Measurements from ENCODE around the gene NCOA1.
"Not testable (repeated sequence)": the region's sequence is repeated elsewhere in the genome, so short reads cannot be mapped to it uniquely, and the experiment has no call there.

NCOA1 gene

GRCh38 chr2:24577481-24577880 lies 86.4 kb downstream of the NCOA1 start:
- no peak for DNase-seq (ENCODE audit: low read depth in 3 of 3)

GRCh38 chr2:24579053-24579803 lies 88.2 kb downstream of the NCOA1 start:
- DNase-seq (ENCODE audit: low read depth in 3 of 3), result no peak

- DNase-seq (ENCODE audit: low read depth in 3 of 3), result no peak
Observed at GRCh38 chr2:24580561-24580960, 89.5 kb downstream of the NCOA1 start.

GRCh38 chr2:24581971-24582370 lies 90.9 kb downstream of the NCOA1 start:
- DNase-seq (ENCODE audit: low read depth in 3 of 3), result not testable (repeated sequence)

GRCh38 chr2:24586955-24587354 lies 95.9 kb downstream of the NCOA1 start:
- no peak for DNase-seq (ENCODE audit: low read depth in 3 of 3)

- no peak for DNase-seq (ENCODE audit: low read depth in 3 of 3)
Observed at GRCh38 chr2:24588294-24588693, 97.2 kb downstream of the NCOA1 start.

- no peak for DNase-seq (ENCODE audit: low read depth in 3 of 3)
Observed at GRCh38 chr2:24592441-24593100, 101.5 kb downstream of the NCOA1 start.

GRCh38 chr2:24594283-24594682 lies 103.2 kb downstream of the NCOA1 start:
- DNase-seq (ENCODE audit: low read depth in 3 of 3), result no peak

- DNase-seq (ENCODE audit: low read depth in 3 of 3), result no peak
Observed at GRCh38 chr2:24597181-24597870, 106.3 kb downstream of the NCOA1 start.

GRCh38 chr2:24600140-24600539 lies 109.1 kb downstream of the NCOA1 start:
- DNase-seq (ENCODE audit: low read depth in 3 of 3), result not testable (repeated sequence)

- no peak for DNase-seq (ENCODE audit: low read depth in 3 of 3)
Observed at GRCh38 chr2:24611631-24612030, 120.6 kb downstream of the NCOA1 start.

- peak in 1 of 3 donors; percentile 3 for DNase-seq (ENCODE audit: low read depth in 3 of 3)
Observed at GRCh38 chr2:24613154-24613814, 122.2 kb downstream of the NCOA1 start.

GRCh38 chr2:24616616-24617015 lies 125.6 kb downstream of the NCOA1 start:
- no peak for DNase-seq (ENCODE audit: low read depth in 3 of 3)

- no peak for DNase-seq (ENCODE audit: low read depth in 3 of 3)
Observed at GRCh38 chr2:24617424-24617823, 126.4 kb downstream of the NCOA1 start.

- no peak for DNase-seq (ENCODE audit: low read depth in 3 of 3)
Observed at GRCh38 chr2:24618144-24618543, 127.1 kb downstream of the NCOA1 start.

GRCh38 chr2:24618680-24619079 lies 127.6 kb downstream of the NCOA1 start:
- DNase-seq (ENCODE audit: low read depth in 3 of 3), result no peak

GRCh38 chr2:24620936-24621335 lies 129.9 kb downstream of the NCOA1 start:
- DNase-seq (ENCODE audit: low read depth in 3 of 3), result no peak

GRCh38 chr2:24621779-24622538 lies 130.9 kb downstream of the NCOA1 start:
- DNase-seq (ENCODE audit: low read depth in 3 of 3), result no peak

GRCh38 chr2:24623535-24623934 lies 132.5 kb downstream of the NCOA1 start:
- no peak for DNase-seq (ENCODE audit: low read depth in 3 of 3)

GRCh38 chr2:24625728-24626127 lies 134.7 kb downstream of the NCOA1 start:
- DNase-seq (ENCODE audit: low read depth in 3 of 3), result no peak

- DNase-seq (ENCODE audit: low read depth in 3 of 3), result no peak
Observed at GRCh38 chr2:24626131-24626530, 135.1 kb downstream of the NCOA1 start.

GRCh38 chr2:24628746-24629145 lies 137.7 kb downstream of the NCOA1 start:
- no peak for DNase-seq (ENCODE audit: low read depth in 3 of 3)

Data from stimulated activated CD4-positive, alpha-beta T cell treated with anti-CD3 and anti-CD28 coated beads, TNF-alpha, amount 100 ng/mL, for 48 hours (primary cell).